Stimulated activated CD4-positive, alpha-beta T cell treated with anti-CD3 and anti-CD28 coated beads, Interleukin-4, amount 100 ng/mL, for 24 hours (primary cell): ENCODE data around the gene SLC29A3.

Experiments
- DNase-seq: peaks from one replicate; pipeline ENCODE4 v3.0.0-alpha.2; 2020

The SLC29A3 gene

GRCh38 chr10:71301371-71301916 lies 17.6 kb upstream of the SLC29A3 start:
- DNase-seq, result no peak

- no peak for DNase-seq
These were observed 16.6 kb upstream of the SLC29A3 start for GRCh38 chr10:71302451-71302850.

- no peak for DNase-seq
These were observed 16.0 kb upstream of the SLC29A3 start for GRCh38 chr10:71302874-71303568.

GRCh38 chr10:71303569-71303907 lies 15.5 kb upstream of the SLC29A3 start:
- DNase-seq, result no peak

GRCh38 chr10:71304914-71305313 lies 14.1 kb upstream of the SLC29A3 start:
- DNase-seq, result no peak

- DNase-seq, result no peak
These were observed 12.1 kb upstream of the SLC29A3 start for GRCh38 chr10:71306979-71307378.

- no peak for DNase-seq
These were observed 11.5 kb upstream of the SLC29A3 start for GRCh38 chr10:71307469-71308085.

GRCh38 chr10:71308244-71308643 lies 10.8 kb upstream of the SLC29A3 start:
- no peak for DNase-seq

- no peak for DNase-seq
These were observed 10.1 kb upstream of the SLC29A3 start for GRCh38 chr10:71308985-71309384.

GRCh38 chr10:71309919-71310318 lies 9.1 kb upstream of the SLC29A3 start:
- DNase-seq, result no peak

- no peak for DNase-seq
These were observed 6.8 kb upstream of the SLC29A3 start for GRCh38 chr10:71312220-71312619.

- DNase-seq, result no peak
These were observed 6.0 kb upstream of the SLC29A3 start for GRCh38 chr10:71312811-71313789.

- peak; percentile 60 for DNase-seq
These were observed 4.9 kb upstream of the SLC29A3 start for GRCh38 chr10:71314028-71314693.

GRCh38 chr10:71314694-71315225 lies 4.3 kb upstream of the SLC29A3 start:
- no peak for DNase-seq

GRCh38 chr10:71316056-71316785 lies 2.8 kb upstream of the SLC29A3 start:
- no peak for DNase-seq

- DNase-seq, result no peak
These were observed 2.3 kb upstream of the SLC29A3 start for GRCh38 chr10:71316786-71317160.

- no peak for DNase-seq
These were observed 1.3 kb upstream of the SLC29A3 start for GRCh38 chr10:71317739-71318138.

GRCh38 chr10:71319800-71320392 lies 837 bp downstream of the SLC29A3 start:
- no peak for DNase-seq

GRCh38 chr10:71320592-71320991 lies 1.5 kb downstream of the SLC29A3 start:
- DNase-seq, result no peak

- no peak for DNase-seq
These were observed 2.3 kb downstream of the SLC29A3 start for GRCh38 chr10:71321386-71321785.

- DNase-seq, result no peak
These were observed 4.3 kb downstream of the SLC29A3 start for GRCh38 chr10:71323407-71323806.
